HG03097 (cell line): ENCODE measurements around the gene SEC16A.

Source experiments
- ATAC-seq: cut with Tn5 transposase; IDR thresholded peaks from one replicate; pipeline ENCODE4 v1.9.1; 2021; ENCODE audit not compliant: unreplicated experiment, low FRiP score

SEC16A gene

GRCh38 chr9:136518623-136519022, 35.8 kb upstream of the SEC16A start:
- no peak for ATAC-seq

DNA sequence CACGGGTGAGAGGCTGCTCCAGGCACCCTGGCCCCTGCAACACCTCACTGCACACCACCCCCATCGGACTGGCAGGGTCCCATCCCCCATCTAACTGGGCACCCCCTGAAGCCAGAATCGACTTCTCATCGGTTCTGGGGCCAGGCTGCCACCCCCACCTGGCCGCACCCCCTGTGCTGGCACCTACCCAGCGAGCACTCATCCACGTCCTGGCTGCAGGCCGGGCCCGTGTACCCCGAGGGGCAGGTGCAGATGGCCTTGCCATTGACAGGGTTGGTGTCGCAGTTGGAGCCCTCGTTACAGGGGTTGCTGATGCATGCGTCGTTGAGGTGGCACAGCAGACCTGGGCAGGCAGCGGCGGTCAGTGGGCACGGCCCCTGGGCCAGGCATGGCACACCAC, 35.1 kb upstream of the SEC16A start:
- no peak for ATAC-seq

GRCh38 chr9:136517012-136517743, 34.3 kb upstream of the SEC16A start:
- no peak for ATAC-seq

DNA sequence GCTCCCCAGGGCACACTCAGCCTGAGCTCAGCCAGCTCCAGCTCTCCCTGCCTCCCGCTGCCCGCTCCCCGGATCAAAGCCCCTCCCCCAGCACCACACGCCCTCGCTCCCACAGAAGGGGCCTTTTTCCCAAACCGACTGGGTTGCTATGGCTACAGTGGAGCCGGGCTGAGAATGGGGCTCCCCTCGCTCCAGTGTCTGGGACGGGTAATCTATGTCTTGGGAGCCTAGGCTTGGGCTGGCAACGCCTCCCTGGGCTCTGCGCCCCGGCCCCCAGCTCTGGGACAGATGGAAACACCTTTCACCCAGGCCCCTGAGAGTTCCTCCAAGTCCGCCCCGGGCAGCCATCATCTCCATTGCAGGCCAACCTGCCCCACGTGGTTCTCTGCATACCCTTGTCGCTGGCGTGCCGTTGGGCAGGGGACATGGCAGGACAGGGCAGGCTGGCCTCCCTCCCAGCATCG, 33.4 kb upstream of the SEC16A start:
- ATAC-seq = no peak

DNA sequence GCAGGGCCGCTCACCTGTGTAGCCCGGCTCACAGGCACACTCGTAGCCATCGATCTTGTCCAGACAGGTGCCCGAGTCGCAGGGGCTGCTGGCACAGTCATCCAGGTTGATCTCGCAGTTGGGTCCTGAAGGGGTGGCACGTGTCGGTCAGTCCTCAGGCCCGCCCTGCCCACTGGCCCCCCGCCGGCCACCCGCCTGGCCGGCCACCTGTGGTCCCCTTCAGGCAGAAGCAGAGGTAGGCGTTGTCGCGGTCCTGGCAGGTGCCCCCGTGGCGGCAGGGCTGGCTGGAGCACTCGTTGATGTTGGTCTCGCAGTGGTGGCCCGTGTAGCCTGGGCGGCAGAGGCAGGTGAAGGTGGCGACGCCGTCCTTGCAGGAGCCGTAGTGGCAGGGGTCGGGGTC, 32.4 kb upstream of the SEC16A start:
- ATAC-seq = no peak

GRCh38 chr9:136514022-136514714, 31.3 kb upstream of the SEC16A start:
- no peak for ATAC-seq

- no peak for ATAC-seq
Observed at GRCh38 chr9:136513191-136513590, 30.4 kb upstream of the SEC16A start.

DNA sequence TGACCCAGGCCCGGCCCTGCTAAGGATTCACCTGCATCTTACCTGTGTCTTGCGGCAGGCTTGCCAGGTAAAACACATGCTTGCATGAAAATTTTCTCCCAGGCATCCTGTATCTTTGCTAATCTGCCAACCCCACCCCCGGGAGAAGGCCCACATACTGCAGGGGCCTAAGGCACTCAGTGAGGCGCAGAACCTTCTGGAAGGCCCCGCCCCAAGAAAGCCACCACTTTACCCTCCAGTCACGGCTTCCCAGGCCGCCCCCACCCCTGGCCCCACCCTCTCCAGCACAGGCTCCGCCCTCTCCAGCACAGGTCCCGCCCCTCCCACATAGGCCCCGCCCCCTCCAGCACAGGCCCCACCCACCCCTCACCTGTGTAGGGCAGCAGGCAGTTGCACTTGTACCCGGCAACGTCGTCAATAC, 29.8 kb upstream of the SEC16A start:
- ATAC-seq = no peak

GRCh38 chr9:136511670-136512592, 29.1 kb upstream of the SEC16A start:
- ATAC-seq = no peak

GRCh38 chr9:136511144-136511669, 28.4 kb upstream of the SEC16A start:
- ATAC-seq = no peak

DNA sequence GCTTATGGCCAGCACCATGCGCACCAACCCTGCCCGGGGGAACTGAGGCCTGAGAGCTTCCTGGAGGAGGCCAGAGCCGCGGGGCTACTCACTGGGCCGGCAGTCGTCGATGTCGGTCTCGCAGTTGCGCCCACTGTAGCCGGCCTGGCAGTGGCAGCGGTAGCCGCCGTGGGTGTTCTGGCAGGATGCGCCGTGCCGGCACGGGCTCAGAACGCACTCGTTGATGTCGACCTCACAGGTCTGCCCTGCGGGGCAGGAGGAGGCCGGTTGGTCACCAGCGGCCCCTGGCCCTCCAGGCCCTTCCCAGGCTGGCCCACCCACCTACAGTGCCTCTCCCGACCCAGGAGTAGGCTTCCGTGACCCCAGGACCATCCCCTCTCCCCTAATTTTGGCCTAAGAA, 27.7 kb upstream of the SEC16A start:
- no peak for ATAC-seq

GRCh38 chr9:136509549-136509948, 26.7 kb upstream of the SEC16A start:
- ATAC-seq = no peak

GRCh38 chr9:136508729-136509500, 26.1 kb upstream of the SEC16A start:
- no peak for ATAC-seq

DNA sequence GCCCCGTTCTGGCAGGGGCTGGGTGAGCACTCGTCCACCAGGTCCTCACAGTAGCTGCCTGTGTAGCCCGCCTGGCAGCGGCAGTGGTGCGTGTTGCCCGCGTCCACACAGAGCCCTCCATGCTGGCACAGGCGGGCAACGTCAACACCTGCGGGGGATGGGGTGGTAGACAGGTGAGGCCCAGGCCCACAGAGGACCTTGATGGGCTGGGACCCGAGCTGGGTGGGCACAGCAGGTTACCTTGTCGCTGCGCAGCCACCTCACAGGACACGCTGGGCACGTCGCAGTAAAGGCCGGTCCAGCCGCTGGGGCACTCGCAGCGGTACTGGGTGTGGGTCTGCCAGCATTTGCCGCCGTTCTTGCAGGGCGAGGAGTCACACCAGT, 25.1 kb upstream of the SEC16A start:
- no peak for ATAC-seq

- no peak for ATAC-seq
Observed at GRCh38 chr9:136507221-136507991, 24.6 kb upstream of the SEC16A start.

DNA sequence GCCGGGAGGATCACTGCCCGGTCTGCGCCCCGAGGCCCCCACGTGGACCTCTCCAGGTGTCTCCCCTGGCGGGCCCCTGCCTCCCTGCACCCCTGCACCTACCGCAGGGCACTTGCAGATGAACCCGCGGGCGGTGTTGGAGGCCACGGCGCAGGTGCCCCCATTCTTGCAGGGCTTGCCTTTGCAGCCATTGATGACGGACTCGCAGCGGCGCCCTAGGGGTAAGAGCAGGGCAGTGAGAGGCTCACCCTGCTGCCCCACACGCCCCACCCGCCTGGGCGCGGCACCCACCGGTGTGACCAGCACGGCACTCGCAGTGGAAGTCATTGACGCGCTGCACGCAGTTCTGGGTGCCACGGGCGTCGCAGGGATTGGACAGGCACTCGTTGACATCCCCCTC, 23.6 kb upstream of the SEC16A start:
- ATAC-seq = no peak

- no peak for ATAC-seq
Observed at GRCh38 chr9:136505406-136506403, 22.9 kb upstream of the SEC16A start.
